Measurements from ENCODE around the gene ADCY5.

The ADCY5 gene

GRCh38 chr3:123385001-123385401 lies 63.9 kb downstream of the ADCY5 start:
- DNase-seq: no peak

GRCh38 chr3:123384256-123384655 lies 64.6 kb downstream of the ADCY5 start:
- DNase-seq: no peak

- no peak for DNase-seq
Measured at GRCh38 chr3:123383091-123384053, 65.5 kb downstream of the ADCY5 start.

- no peak for DNase-seq
Measured at GRCh38 chr3:123380261-123380660, 68.6 kb downstream of the ADCY5 start.

GRCh38 chr3:123379041-123379830 lies 69.7 kb downstream of the ADCY5 start:
- DNase-seq: no peak

- no peak for DNase-seq
Measured at GRCh38 chr3:123378409-123378915, 70.4 kb downstream of the ADCY5 start.

- DNase-seq: no peak
Measured at GRCh38 chr3:123377243-123377740, 71.6 kb downstream of the ADCY5 start.

GRCh38 chr3:123376451-123377242 lies 72.2 kb downstream of the ADCY5 start:
- DNase-seq: no peak

- DNase-seq: no peak
Measured at GRCh38 chr3:123375014-123375940, 73.6 kb downstream of the ADCY5 start.

GRCh38 chr3:123374016-123374415 lies 74.9 kb downstream of the ADCY5 start:
- no peak for DNase-seq

- no peak for DNase-seq
Measured at GRCh38 chr3:123373474-123373987, 75.4 kb downstream of the ADCY5 start.

- no peak for DNase-seq
Measured at GRCh38 chr3:123372686-123373473, 76.0 kb downstream of the ADCY5 start.

- DNase-seq: no peak
Measured at GRCh38 chr3:123371859-123372685, 76.8 kb downstream of the ADCY5 start.

GRCh38 chr3:123371426-123371825 lies 77.5 kb downstream of the ADCY5 start:
- no peak for DNase-seq

- no peak for DNase-seq
Measured at GRCh38 chr3:123370819-123371218, 78.1 kb downstream of the ADCY5 start.

- DNase-seq: no peak
Measured at GRCh38 chr3:123369085-123369484, 79.8 kb downstream of the ADCY5 start.

GRCh38 chr3:123367467-123368154 lies 81.3 kb downstream of the ADCY5 start:
- no peak for DNase-seq

- DNase-seq: no peak
Measured at GRCh38 chr3:123365450-123366143, 83.3 kb downstream of the ADCY5 start.

Data from SW 1271 (cell line).